GM12878 (cell line): ENCODE results near the gene DICER1.

Experiments
- CREB1 ChIP-seq: IDR thresholded peaks from 2 replicates; pipeline ENCODE4 v1.6.1; 2012; ENCODE audit warnings: low read depth, mild to moderate bottlenecking, inconsistent platforms
- CTCF ChIP-seq, 3 experiments: IDR thresholded peaks in 2 of 3; conservative IDR thresholded peaks in 1 of 3; 2 replicates each; pipeline ENCODE4 v1.5.1; 2011; ENCODE audit warnings: low read depth in 3 of 3, low read length in 3 of 3, mild to moderate bottlenecking in 3 of 3, control low read depth in 2 of 3, moderate library complexity in 2 of 3, inconsistent platforms in 1 of 3, mixed read lengths in 1 of 3; ENCODE audit not compliant: control insufficient read depth in 2 of 3, insufficient read depth in 1 of 3; ENCODE audit errors: extremely low read depth in 1 of 3
- EP300 ChIP-seq, 2 experiments: fragments of 150-350 bp in 1 of 2; IDR thresholded peaks; 2 replicates each; pipeline ENCODE4 v1.6.1; 2011 to 2012; ENCODE audit warnings: low read depth in 2 of 2, low read length in 2 of 2, borderline replicate concordance in 1 of 2, improper control_type of control experiment in 1 of 2, inconsistent platforms in 1 of 2; ENCODE audit not compliant: control insufficient read depth in 1 of 2
- EZH2 ChIP-seq: IDR thresholded peaks from 2 replicates; pipeline ENCODE4 v1.6.1; 2012; ENCODE audit warnings: low read depth, mild to moderate bottlenecking, control low read depth, inconsistent platforms, low read length, borderline replicate concordance; ENCODE audit not compliant: control insufficient read depth
- HDAC2 ChIP-seq: fragments of 200-600 bp; sonication (generic); IDR thresholded peaks from 2 replicates; pipeline ENCODE4 v1.6.1; 2017
- MAX ChIP-seq: IDR thresholded peaks from 2 replicates; pipeline ENCODE4 v1.6.1; 2012; ENCODE audit warnings: low read depth, low read length, improper control_type of control experiment
- NFXL1 ChIP-seq: fragments of 450-650 bp; IDR thresholded peaks from 2 replicates; pipeline ENCODE4 v1.6.1; 2017; ENCODE audit warnings: antibody characterized with exemption, mild to moderate bottlenecking, borderline replicate concordance
- PAX5 ChIP-seq: IDR thresholded peaks from 2 replicates; pipeline ENCODE4 v1.6.1; 2011; ENCODE audit warnings: low read depth, low read length, borderline replicate concordance
- POLR2A ChIP-seq: IDR thresholded peaks from 2 replicates; pipeline ENCODE4 v1.6.1; 2011; ENCODE audit warnings: low read depth, mild to moderate bottlenecking, low read length
- SP1 ChIP-seq: IDR thresholded peaks from one replicate; pipeline ENCODE4 v1.6.1; 2011; ENCODE audit warnings: low read depth, low read length
- STAT1 ChIP-seq: fragments of 450-650 bp; conservative IDR thresholded peaks from 2 replicates; pipeline ENCODE4 v1.6.1; 2014; ENCODE audit warnings: antibody characterized with exemption, mild to moderate bottlenecking
- TCF7 ChIP-seq: IDR thresholded peaks from 2 replicates; pipeline ENCODE4 v1.6.1; 2014; ENCODE audit warnings: antibody characterized with exemption, borderline replicate concordance

- TF ChIP-seq EP300 (IDR thresholded peaks at IDR 0.05; ENCODE audit: borderline replicate concordance in 1 of 2, control insufficient read depth in 1 of 2, low read depth in 2 of 2, low read length in 2 of 2) = no peak
- TF ChIP-seq STAT1 = no peak
- TF ChIP-seq PAX5 = no peak
- TF ChIP-seq SP1 = no peak
- TF ChIP-seq CREB1 = no peak
- no peak for TF ChIP-seq CTCF (IDR thresholded peaks at IDR 0.05 in 2 of 3, conservative IDR thresholded peaks at IDR 0.05 in 1 of 3; ENCODE audit: control insufficient read depth in 2 of 3, extremely low read depth in 1 of 3, insufficient read depth in 1 of 3, low read depth in 3 of 3, low read length in 3 of 3)
- TF ChIP-seq MAX = no peak
- no peak for TF ChIP-seq HDAC2
- no peak for TF ChIP-seq POLR2A
- no peak for TF ChIP-seq NFXL1
- no peak for TF ChIP-seq TCF7
- TF ChIP-seq EZH2 = no peak
Observed at GRCh38 chr14:95138876-95139275, 18.5 kb downstream of the DICER1 start.
